Panc1 (cell line): ENCODE measurements around the gene CRYBA1. TPM values are rescaled to one million over a fixed set of nuclear protein-coding genes. Genes with fewer than 3 reads are reported as not detected.

Experiments used
- ATAC-seq: fragments of 200-7000 bp; cut with Tn5 transposase; 2 replicates; pipeline ENCODE4 v1.9.1; 2020; ENCODE audit warnings: mild to moderate bottlenecking, moderate library complexity
- BruUV-seq: library from RNA; stranded (reverse); fragments of 400-500 nt; replicated peaks from 2 replicates; lab custom pipeline; 2021; lab: Mats Ljungman, UMichigan
- CTCF ChIA-PET: fragments of 300-600 bp; sonication (Branson Sonifier 250); formaldehyde crosslinking; loops from one replicate; lab custom pipeline; 2022; ENCODE audit warnings: antibody characterized with exemption; lab: Charles Lee
- POLR2A ChIA-PET: fragments of 300-600 bp; sonication (Branson Sonifier 250); formaldehyde crosslinking; loops from one replicate; lab custom pipeline; 2022; ENCODE audit warnings: antibody characterized with exemption; lab: Charles Lee
- DNase-seq: peaks from one replicate; pipeline ENCODE4 v3.0.0-alpha.2; 2010; ENCODE audit warnings: low read depth, low spot score
- H3K27ac ChIP-seq: 2 replicates; pipeline ENCODE4 v1.5.1; 2011; ENCODE audit warnings: mild to moderate bottlenecking, low read length, inconsistent platforms
- H3K27me3 ChIP-seq: fragments of 200-500 bp; sonication (Bioruptor generic); 2 replicates; pipeline ENCODE4 v1.6.0; 2014; ENCODE audit warnings: low read length, inconsistent platforms; ENCODE audit not compliant: control insufficient read depth, insufficient read depth
- H3K36me3 ChIP-seq: fragments of 200-500 bp; sonication (Bioruptor generic); 2 replicates; pipeline ENCODE4 v1.5.1; 2014; ENCODE audit warnings: inconsistent platforms, mild to moderate bottlenecking, low read length, moderate library complexity; ENCODE audit not compliant: control insufficient read depth, insufficient read depth
- H3K4me1 ChIP-seq: 2 replicates; pipeline ENCODE4 v1.5.1; 2011; ENCODE audit warnings: inconsistent platforms, mild to moderate bottlenecking, low read length, moderate library complexity; ENCODE audit not compliant: control insufficient read depth, insufficient read depth
- H3K4me3 ChIP-seq, 2 experiments: 2 replicates each; pipeline ENCODE4 v1.5.1; 2011 to 2012; ENCODE audit warnings: low read depth in 2 of 2, low read length in 2 of 2, mild to moderate bottlenecking in 2 of 2, inconsistent platforms in 1 of 2, moderate library complexity in 1 of 2
- H3K9me3 ChIP-seq: fragments of 200-500 bp; sonication (Bioruptor generic); 2 replicates; pipeline ENCODE4 v1.5.1; 2014; ENCODE audit warnings: low read depth, mild to moderate bottlenecking, inconsistent platforms, low read length, moderate library complexity; ENCODE audit not compliant: control insufficient read depth, insufficient read depth
- CTCF ChIP-seq: fragments of 450-650 bp; IDR thresholded peaks from 2 replicates; pipeline ENCODE4 v1.5.1; 2017; ENCODE audit warnings: mild to moderate bottlenecking
- POLR2AphosphoS5 ChIP-seq: IDR thresholded peaks from 2 replicates; pipeline ENCODE4 v1.6.1; 2012; ENCODE audit warnings: mild to moderate bottlenecking, low read depth, low read length, moderate library complexity
- SIN3A ChIP-seq: IDR thresholded peaks from 2 replicates; pipeline ENCODE4 v1.6.1; 2012; ENCODE audit warnings: low read depth, mild to moderate bottlenecking, low read length, moderate library complexity, borderline replicate concordance; ENCODE audit not compliant: insufficient read depth
- TCF7L2 ChIP-seq: IDR thresholded peaks from 2 replicates; pipeline ENCODE4 v1.6.1; 2011; ENCODE audit warnings: mild to moderate bottlenecking, low read depth, low read length, inconsistent platforms
- in situ Hi-C: cut with HindIII; loops from 2 replicates; pipeline ENCODE4 v1.10.0; 2016; ENCODE audit warnings: low sequenced_read_pairs, low pct_unique_long_range_greater_than_20kb
- intact Hi-C: fragments of 100-400 bp; cut with micrococcal nuclease; formaldehyde crosslinking; loops from one replicate; pipeline ENCODE4 v1.10.0; 2022; ENCODE audit not compliant: unreplicated experiment
- total RNA-seq: library from RNA; stranded (reverse); gene quantifications from one replicate; pipeline ENCODE4 v1.2.1, GENCODE V29; 2021; ENCODE audit not compliant: unreplicated experiment
- TF ChIP-seq, protein P1 (sequence below), 2 experiments: IDR thresholded peaks; 2 replicates each; pipeline ENCODE4 v1.6.1; 2011 to 2012; ENCODE audit warnings: low read depth in 2 of 2, control low read depth in 1 of 2, low read length in 1 of 2, mild to moderate bottlenecking in 1 of 2, moderate library complexity in 1 of 2; ENCODE audit not compliant: insufficient read depth in 1 of 2

The CRYBA1 gene
- total RNA-seq, 1 experiment from 2014 or later: not detected

GRCh38 chr17:29303386-29303785 is 56.7 kb downstream of the CRYBA1 start:
- no TSS peak for BruUV-seq
- DNase-seq: no peak
- Histone ChIP-seq H3K27ac (no peak overlapping the region), H3K27me3 (no peaks in the 10 kb centered on the region), H3K9me3 (no peaks in the 10 kb centered on the region), H3K36me3 (no peaks in the 10 kb centered on the region), H3K4me1 (no peaks in the 10 kb centered on the region), H3K4me3 (no peak overlapping the region)
- no peak for ATAC-seq
- no peak for TF ChIP-seq SIN3A
- no peak for TF ChIP-seq POLR2AphosphoS5
- TF ChIP-seq TCF7L2: no peak
- TF ChIP-seq CTCF: no peak
- TF ChIP-seq, protein P1, sequence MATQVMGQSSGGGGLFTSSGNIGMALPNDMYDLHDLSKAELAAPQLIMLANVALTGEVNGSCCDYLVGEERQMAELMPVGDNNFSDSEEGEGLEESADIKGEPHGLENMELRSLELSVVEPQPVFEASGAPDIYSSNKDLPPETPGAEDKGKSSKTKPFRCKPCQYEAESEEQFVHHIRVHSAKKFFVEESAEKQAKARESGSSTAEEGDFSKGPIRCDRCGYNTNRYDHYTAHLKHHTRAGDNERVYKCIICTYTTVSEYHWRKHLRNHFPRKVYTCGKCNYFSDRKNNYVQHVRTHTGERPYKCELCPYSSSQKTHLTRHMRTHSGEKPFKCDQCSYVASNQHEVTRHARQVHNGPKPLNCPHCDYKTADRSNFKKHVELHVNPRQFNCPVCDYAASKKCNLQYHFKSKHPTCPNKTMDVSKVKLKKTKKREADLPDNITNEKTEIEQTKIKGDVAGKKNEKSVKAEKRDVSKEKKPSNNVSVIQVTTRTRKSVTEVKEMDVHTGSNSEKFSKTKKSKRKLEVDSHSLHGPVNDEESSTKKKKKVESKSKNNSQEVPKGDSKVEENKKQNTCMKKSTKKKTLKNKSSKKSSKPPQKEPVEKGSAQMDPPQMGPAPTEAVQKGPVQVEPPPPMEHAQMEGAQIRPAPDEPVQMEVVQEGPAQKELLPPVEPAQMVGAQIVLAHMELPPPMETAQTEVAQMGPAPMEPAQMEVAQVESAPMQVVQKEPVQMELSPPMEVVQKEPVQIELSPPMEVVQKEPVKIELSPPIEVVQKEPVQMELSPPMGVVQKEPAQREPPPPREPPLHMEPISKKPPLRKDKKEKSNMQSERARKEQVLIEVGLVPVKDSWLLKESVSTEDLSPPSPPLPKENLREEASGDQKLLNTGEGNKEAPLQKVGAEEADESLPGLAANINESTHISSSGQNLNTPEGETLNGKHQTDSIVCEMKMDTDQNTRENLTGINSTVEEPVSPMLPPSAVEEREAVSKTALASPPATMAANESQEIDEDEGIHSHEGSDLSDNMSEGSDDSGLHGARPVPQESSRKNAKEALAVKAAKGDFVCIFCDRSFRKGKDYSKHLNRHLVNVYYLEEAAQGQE (IDR thresholded peaks at IDR 0.05; ENCODE audit: insufficient read depth in 1 of 2, low read depth in 2 of 2, low read length in 1 of 2): no peak
- CTCF ChIA-PET: no interaction called here
- intact Hi-C loops (no loop called here), in situ Hi-C loops (no loop called here)
- POLR2A ChIA-PET: interaction anchor here (0.7 to 1.1 kb wide), 2 partner anchors 9 to 11 kb away, joined by 4 to 11 read pairs; no protein-coding TSS in a partner anchor

Other genes with a start within 250 kb of the CRYBA1 start
- gene SEZ6, start 240.8 kb upstream of the CRYBA1 start, total RNA-seq: not detected
- 2.4 TPM for gene PIPOX, start 203.7 kb upstream of the CRYBA1 start, total RNA-seq
- 108 TPM for gene MYO18A, start 66.5 kb upstream of the CRYBA1 start, total RNA-seq
- gene NUFIP2, start 47.3 kb downstream of the CRYBA1 start, total RNA-seq: 106 TPM
- gene TAOK1, start 143.5 kb downstream of the CRYBA1 start, total RNA-seq: 111 TPM